Activated naive CD4-positive, alpha-beta T cell treated with anti-CD3 and anti-CD28 coated beads, Interleukin-2, amount 50 U/mL, for 72 hours (primary cell): ENCODE data around the gene DAPP1. TPM values are rescaled to one million over a fixed set of nuclear protein-coding genes. Genes with fewer than 3 reads are reported as not detected.

Experiments
- ATAC-seq, 2 donors: fragments of 150-1000 bp; cut with Tn5 transposase; 2 replicates each; pipeline ENCODE4 v1.10.0; 2021; ENCODE audit warnings: mild to moderate bottlenecking in 2 of 2, moderate library complexity in 2 of 2
- DNase-seq, 2 donors: peaks; one replicate each; pipeline ENCODE4 v3.0.0; 2021 to 2022; ENCODE audit warnings: low spot score in 2 of 2
- H3K27ac Mint-ChIP-seq, 2 donors: one replicate each; pipeline ENCODE4 v1.8.0; 2022; ENCODE audit warnings: mild to moderate bottlenecking in 2 of 2, mixed read lengths in 2 of 2
- H3K36me3 Mint-ChIP-seq, 2 donors: one replicate each; pipeline ENCODE4 v1.8.0; 2022; ENCODE audit warnings: mixed read lengths in 2 of 2
- H3K9me3 Mint-ChIP-seq, 2 donors: one replicate each; pipeline ENCODE4 v1.8.0; 2022; ENCODE audit warnings: mixed read lengths in 2 of 2
- total RNA-seq, 2 donors: library from RNA; stranded (reverse); gene quantifications; one replicate each; pipeline ENCODE4 v1.2.3, GENCODE V29; 2022

Gene DAPP1
- total RNA-seq, 2 donors from 2014 or later = 43.3 to 66.9 TPM

GRCh38 chr4:99915449-99915848 lies 98.8 kb downstream of the DAPP1 start:
- Mint-ChIP-seq H3K36me3 (peaks cover 13 to 46% of the 10 kb centered on the region in 2 donors), H3K27ac (no peak overlapping the region), H3K9me3 (peaks cover 0 to 7% of the 10 kb centered on the region in 2 donors)
- DNase-seq (no peak), ATAC-seq (no peak)

- Mint-ChIP-seq H3K27ac (no peak overlapping the region), H3K9me3 (peaks cover 0 to 7% of the 10 kb centered on the region in 2 donors), H3K36me3 (peaks cover 13 to 56% of the 10 kb centered on the region in 2 donors)
- ATAC-seq (no peak), DNase-seq (no peak)
Observed at GRCh38 chr4:99917575-99917974, 100.9 kb downstream of the DAPP1 start.

- peaks cover 13 to 50% of the 10 kb centered on the region in 2 donors for H3K36me3 Mint-ChIP-seq
- no peak for ATAC-seq
- H3K27ac Mint-ChIP-seq = no peak overlapping the region
- H3K9me3 Mint-ChIP-seq = peaks cover 0 to 7% of the 10 kb centered on the region in 2 donors
- DNase-seq = no peak
Observed at GRCh38 chr4:99918656-99919055, 102.0 kb downstream of the DAPP1 start.

Other genes starting within 250 kb of the DAPP1 start
- 1 to 10 TPM in 1 of 2 donors, under 1 TPM in 1; 0.10 to 1.2 TPM for gene MTTP, start 242.0 kb upstream of the DAPP1 start, total RNA-seq
- not detected for gene C4orf54, start 159.0 kb upstream of the DAPP1 start, total RNA-seq
- 10 to 100 TPM; 27.4 to 38.7 TPM for gene LAMTOR3, start 77.6 kb downstream of the DAPP1 start, total RNA-seq
- 10 to 100 TPM; 39.3 to 41.1 TPM for gene DNAJB14, start 129.8 kb downstream of the DAPP1 start, total RNA-seq
- gene H2AZ1, start 133.4 kb downstream of the DAPP1 start, total RNA-seq = 100 to 1,000 TPM; 833 to 883 TPM